IMR-90 (cell line): Measurements from ENCODE around the gene SYT11. TPM values are rescaled to one million over a fixed set of nuclear protein-coding genes. Genes with fewer than 3 reads are reported as not detected.
"Not testable (repeated sequence)": the region's sequence is repeated elsewhere in the genome, so short reads cannot be mapped to it uniquely, and the experiment has no call there.

Experiments
- ATAC-seq: fragments of 200-7000 bp; cut with Tn5 transposase; 2 replicates; pipeline ENCODE4 v1.9.1; 2020; ENCODE audit warnings: low read depth, mild to moderate bottlenecking, moderate library complexity
- BruUV-seq: library from RNA; stranded (reverse); fragments of 400-500 nt; replicated peaks from 2 replicates; lab custom pipeline; 2021; lab: Mats Ljungman, UMichigan
- CTCF ChIA-PET: fragments of 300-600 bp; formaldehyde crosslinking; extraction: SDS; loops from one replicate; lab custom pipeline; 2021; ENCODE audit warnings: antibody characterized with exemption; lab: Yijun Ruan, JAX
- POLR2A ChIA-PET: fragments of 300-600 bp; sonication (Branson Sonifier 250); formaldehyde crosslinking; loops from one replicate; lab custom pipeline; 2022; ENCODE audit warnings: antibody characterized with exemption; ENCODE audit not compliant: unreplicated experiment; lab: Charles Lee
- DNase-seq: peaks from one replicate; pipeline ENCODE4 v3.0.0; 2013
- H2AFZ ChIP-seq: replicated peaks from 2 replicates; pipeline ENCODE3; 2013; ENCODE audit warnings: low read length, mild to moderate bottlenecking; ENCODE audit not compliant: poor library complexity
- H2AK5ac ChIP-seq: 2 replicates; pipeline ENCODE4 v1.6.1; 2013; ENCODE audit warnings: low read depth, low read length, inconsistent platforms
- H2AK9ac ChIP-seq: replicated peaks from 2 replicates; pipeline ENCODE3; 2013; ENCODE audit warnings: mild to moderate bottlenecking, low read depth, low read length, moderate library complexity; ENCODE audit not compliant: poor library complexity
- H2BK120ac ChIP-seq: 2 replicates; pipeline ENCODE4 v1.6.1; 2013; ENCODE audit warnings: low read depth, low read length, inconsistent platforms
- H2BK15ac ChIP-seq: 3 replicates; pipeline ENCODE4 v1.6.1; 2013; ENCODE audit warnings: low read depth, low read length, inconsistent platforms
- H2BK20ac ChIP-seq: 2 replicates; pipeline ENCODE4 v1.6.1; 2013; ENCODE audit warnings: low read depth, mild to moderate bottlenecking, inconsistent platforms, low read length, moderate library complexity
- H2BK5ac ChIP-seq: 2 replicates; pipeline ENCODE4 v1.6.1; 2013; ENCODE audit warnings: mild to moderate bottlenecking, low read depth, low read length, inconsistent platforms; ENCODE audit not compliant: poor library complexity, severe bottlenecking
- H3K14ac ChIP-seq: replicated peaks from 2 replicates; pipeline ENCODE4 v1.6.1; 2013; ENCODE audit warnings: low read depth, low read length, inconsistent platforms
- H3K18ac ChIP-seq: 2 replicates; pipeline ENCODE4 v1.6.1; 2013; ENCODE audit warnings: low read depth, low read length, control low read depth
- H3K23ac ChIP-seq: 2 replicates; pipeline ENCODE4 v1.6.1; 2013; ENCODE audit warnings: low read depth, low read length, inconsistent platforms
- H3K27ac ChIP-seq: 2 replicates; pipeline ENCODE4 v1.5.1; 2013; ENCODE audit warnings: mild to moderate bottlenecking, control low read depth, low read length; ENCODE audit not compliant: insufficient read depth
- H3K27me3 ChIP-seq: 2 replicates; pipeline ENCODE4 v1.6.1; 2013; ENCODE audit warnings: low read length; ENCODE audit not compliant: control insufficient read depth, insufficient read depth
- H3K36me3 ChIP-seq: 2 replicates; pipeline ENCODE4 v1.6.1; 2013; ENCODE audit warnings: low read length, mixed read lengths; ENCODE audit not compliant: control insufficient read depth, insufficient read depth
- H3K4ac ChIP-seq: 2 replicates; pipeline ENCODE4 v1.6.1; 2013; ENCODE audit warnings: low read depth, low read length, inconsistent platforms
- H3K4me1 ChIP-seq: 2 replicates; pipeline ENCODE4 v1.6.1; 2013; ENCODE audit warnings: low read length, mixed read lengths; ENCODE audit not compliant: control insufficient read depth, insufficient read depth
- H3K4me2 ChIP-seq: 2 replicates; pipeline ENCODE4 v1.6.1; 2013; ENCODE audit warnings: low read depth, mild to moderate bottlenecking, control low read depth, low read length, moderate library complexity
- H3K4me3 ChIP-seq: 2 replicates; pipeline ENCODE4 v1.5.1; 2013; ENCODE audit warnings: low read depth, mild to moderate bottlenecking, control low read depth, low read length, moderate library complexity; ENCODE audit not compliant: insufficient read depth
- H3K56ac ChIP-seq: 2 replicates; pipeline ENCODE4 v1.6.1; 2013; ENCODE audit warnings: low read length, inconsistent platforms; ENCODE audit not compliant: insufficient read depth; ENCODE audit errors: extremely low read depth
- H3K79me1 ChIP-seq, 2 experiments: 2 replicates each; pipeline ENCODE4 v1.6.1; 2013; ENCODE audit warnings: low read length in 2 of 2, inconsistent platforms in 1 of 2, low read depth in 1 of 2
- H3K9ac ChIP-seq: 2 replicates; pipeline ENCODE4 v1.6.1; 2013; ENCODE audit warnings: low read depth, low read length, control low read depth
- H3K9me1 ChIP-seq: 2 replicates; pipeline ENCODE4 v1.6.1; 2013; ENCODE audit warnings: low read length, inconsistent platforms; ENCODE audit not compliant: insufficient read depth
- H3K9me3 ChIP-seq: 2 replicates; pipeline ENCODE4 v1.6.1; 2013; ENCODE audit warnings: low read length; ENCODE audit not compliant: control insufficient read depth, insufficient read depth
- H4K20me1 ChIP-seq: 2 replicates; pipeline ENCODE4 v1.6.1; 2013; ENCODE audit warnings: low read length, inconsistent platforms; ENCODE audit not compliant: insufficient read depth
- H4K5ac ChIP-seq: 2 replicates; pipeline ENCODE4 v1.6.1; 2013; ENCODE audit warnings: mild to moderate bottlenecking, low read depth, low read length, control low read depth
- H4K8ac ChIP-seq, 2 experiments: 2 replicates each; pipeline ENCODE4 v1.6.1; 2013; ENCODE audit warnings: low read depth in 2 of 2, low read length in 2 of 2, control low read depth in 1 of 2, inconsistent platforms in 1 of 2
- H4K91ac ChIP-seq: 2 replicates; pipeline ENCODE4 v1.6.1; 2013; ENCODE audit warnings: low read depth, low read length, inconsistent platforms; ENCODE audit not compliant: insufficient read depth
- BHLHE40 ChIP-seq: fragments of 150-350 bp; IDR thresholded peaks from 2 replicates; pipeline ENCODE4 v1.6.1; 2016; ENCODE audit warnings: mild to moderate bottlenecking, low read depth, low read length
- CEBPB ChIP-seq: IDR thresholded peaks from 2 replicates; pipeline ENCODE4 v1.6.1; 2012; ENCODE audit warnings: low read depth, low read length, improper control_type of control experiment
- FOS ChIP-seq: fragments of 150-350 bp; IDR thresholded peaks from 2 replicates; pipeline ENCODE4 v1.6.1; 2016; ENCODE audit warnings: low read depth, low read length
- MXI1 ChIP-seq: IDR thresholded peaks from 2 replicates; pipeline ENCODE4 v1.6.1; 2012; ENCODE audit warnings: low read depth, mild to moderate bottlenecking, low read length, moderate library complexity, borderline replicate concordance
- RFX5 ChIP-seq: IDR thresholded peaks from 2 replicates; pipeline ENCODE4 v1.8.0; 2012; ENCODE audit warnings: low read depth, mild to moderate bottlenecking, low read length, moderate library complexity
- USF2 ChIP-seq: fragments of 150-350 bp; IDR thresholded peaks from 2 replicates; pipeline ENCODE4 v1.6.1; 2017; ENCODE audit warnings: mild to moderate bottlenecking, antibody characterized with exemption, low read length, low read depth
- WGBS, 2 experiments: methylation state at CpG; one replicate each; pipeline versions ENCODE4 v1.1.5 to v1.1.7; 2013; ENCODE audit warnings: missing lambda C conversion rate in 2 of 2; ENCODE audit not compliant: insufficient read length in 1 of 2; ENCODE audit errors: extremely low coverage in 2 of 2; 5-methylcytosine and 5-hydroxymethylcytosine counted together
- dilution Hi-C: fragments of 300-500 bp; cut with HindIII; formaldehyde crosslinking; loops from one replicate; pipeline ENCODE4 v1.14.3; 2018; ENCODE audit warnings: low sequenced_read_pairs; ENCODE audit not compliant: unreplicated experiment
- in situ Hi-C: fragments of 300-500 bp; cut with MboI; formaldehyde crosslinking; loops from 3 replicates; pipeline ENCODE4 v1.14.3; 2019; ENCODE audit warnings: low sequenced_read_pairs, inconsistent platforms, mixed read lengths
- intact Hi-C: fragments of 100-400 bp; cut with micrococcal nuclease; formaldehyde crosslinking; loops from 2 replicates; pipeline ENCODE4 v1.10.0; 2022
- polyA plus RNA-seq, 3 experiments: library from polyadenylated mRNA; depleted of rRNA; stranded (reverse); fragments of >200 nt; gene quantifications; 2 replicates each; pipeline ENCODE4 v1.2.3, GENCODE V29; 2012; ENCODE audit warnings: low replicate concordance in 1 of 3
- total RNA-seq: library from RNA; depleted of rRNA; stranded (reverse); fragments of >200 nt; gene quantifications from 2 replicates; pipeline ENCODE4 v1.2.3, GENCODE V29; 2012

The SYT11 gene
- total and polyA plus RNA-seq, 2 of the 4 experiments (the other 2 are of a cell fraction) = 22.9 to 43.7 TPM

DNA sequence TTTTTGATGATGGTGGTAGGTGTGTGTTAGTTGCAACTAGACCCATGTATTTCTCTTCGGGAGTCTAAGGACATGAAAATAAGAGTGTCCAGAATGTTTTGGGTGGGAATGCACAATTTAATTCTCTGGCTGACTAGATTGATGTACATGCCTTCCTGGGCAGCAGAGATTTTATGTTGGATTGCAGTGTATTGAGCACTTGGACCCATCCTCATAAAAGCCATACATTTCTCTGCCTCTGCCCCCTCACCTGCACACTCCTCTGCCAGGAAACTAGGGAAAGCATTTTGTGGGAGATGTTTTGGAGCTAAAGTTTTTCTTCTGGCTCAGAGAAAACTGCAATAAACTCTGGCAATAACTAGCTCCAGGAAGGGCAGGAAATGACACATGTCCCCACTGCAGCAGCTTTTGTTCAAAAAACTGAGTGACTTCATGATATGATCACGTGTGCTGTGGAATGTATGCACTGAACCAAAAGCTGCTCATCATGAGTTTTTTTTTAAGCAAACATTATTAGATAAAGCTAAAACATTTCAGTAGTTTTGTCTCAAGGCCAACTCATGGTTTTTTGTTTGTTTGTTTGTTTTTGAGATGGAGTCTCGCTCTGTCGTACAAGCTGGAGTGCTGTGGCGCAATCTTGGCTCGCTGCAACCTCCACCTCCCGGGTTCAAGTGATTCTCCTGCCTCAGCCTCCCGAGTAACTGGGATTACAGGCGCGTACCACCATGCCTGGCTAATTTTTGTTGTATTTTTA is 34.2 kb downstream of the SYT11 start:
- POLR2A ChIA-PET = interaction anchor here (1.0 to 1.2 kb wide), 2 partner anchors 10 to 17 kb away, joined by 3 read pairs; no protein-coding TSS in a partner anchor
- intact Hi-C loops = no loop called here
- peak overlapping the region; percentile 90 for H3K14ac ChIP-seq

DNA sequence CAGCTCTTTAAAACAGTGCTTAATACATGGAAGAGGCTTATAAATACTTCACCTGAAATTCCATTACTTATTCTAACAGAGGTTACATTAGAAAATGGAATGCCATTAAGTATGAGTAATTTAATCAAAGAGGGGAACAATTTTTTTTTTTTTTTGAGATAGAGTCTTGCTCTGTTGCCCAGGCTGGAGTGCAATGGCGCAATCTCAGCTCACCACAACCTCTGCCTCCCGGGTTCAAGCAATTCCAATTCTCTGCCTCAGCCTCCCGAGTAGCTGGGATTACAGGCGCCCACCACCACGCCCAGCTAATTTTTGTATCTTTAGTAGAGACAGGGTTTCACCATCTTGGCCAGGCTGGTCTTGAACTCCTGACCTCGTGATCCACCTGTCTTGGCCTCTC is 36.2 kb downstream of the SYT11 start:
- in situ Hi-C loops, intact Hi-C loops, H3K9me3 ChIP-seq, H3K4me3 ChIP-seq, H2AK9ac ChIP-seq, H4K91ac ChIP-seq, BruUV-seq, H3K9me1 ChIP-seq, H3K23ac ChIP-seq, H2BK5ac ChIP-seq, H3K14ac ChIP-seq, H3K4me2 ChIP-seq, H4K8ac ChIP-seq, H3K4ac ChIP-seq, ATAC-seq, H2AK5ac ChIP-seq, H2BK15ac ChIP-seq, H2BK20ac ChIP-seq, H4K20me1 ChIP-seq, H3K18ac ChIP-seq, DNase-seq, H2AFZ ChIP-seq, H3K9ac ChIP-seq, dilution Hi-C loops, H4K5ac ChIP-seq, H3K56ac ChIP-seq, H3K27ac ChIP-seq, H3K27me3 ChIP-seq, H2BK120ac ChIP-seq: not testable (repeated sequence)
- ChIA-PET POLR2A (interaction anchor here (0.6 kb wide), 1 partner anchor 59 kb away, joined by 3 read pairs; no protein-coding TSS in a partner anchor), CTCF (interaction anchor here (1.1 to 2.2 kb wide), 2 partner anchors 8 to 20 kb away, joined by 7 to 8 read pairs; no protein-coding TSS in a partner anchor)
- H3K36me3 ChIP-seq = peaks cover 29% of the 10 kb centered on the region
- peaks cover 4 to 30% of the 10 kb centered on the region in 2 experiments for H3K79me1 ChIP-seq
- 100% methylated on average over 2 of the region's 6 CpGs; no CpG with 5 or more reads in 1 of the 2 experiments for WGBS, 2 experiments
- H3K4me1 ChIP-seq = peaks cover 14% of the 10 kb centered on the region

More for the DNA sequence above, 34.2 kb downstream of the SYT11 start:
- no TSS peak for BruUV-seq
- H4K91ac ChIP-seq = peak overlapping the region; percentile 95
- H2AK9ac ChIP-seq = peak overlapping the region; percentile 79
- no peak overlapping the region for H3K4me3 ChIP-seq
- H3K9me3 ChIP-seq = no peaks in the 10 kb centered on the region
- H3K36me3 ChIP-seq = peaks cover 14% of the 10 kb centered on the region
- peak overlapping the region; percentile 100 for H3K4ac ChIP-seq
- 75% methylated on average over 8 of the region's 10 CpGs; no CpG with 5 or more reads in 1 of the 2 experiments for WGBS, 2 experiments
- peaks cover 0 to 20% of the 10 kb centered on the region in 2 experiments; a peak in 2 of 4 replicates for H3K79me1 ChIP-seq
- peaks cover 19% of the 10 kb centered on the region for H3K4me1 ChIP-seq
- H3K9ac ChIP-seq = peak overlapping the region; percentile 58
- H2BK5ac ChIP-seq = peak overlapping the region; percentile 98
- peak overlapping the region; percentile 78 for H3K18ac ChIP-seq
- CTCF ChIA-PET = interaction anchor here (0.6 to 2.2 kb wide), 4 partner anchors 10 to 33 kb away, joined by 3 to 8 read pairs (median 4); no protein-coding TSS in a partner anchor
- H2AFZ ChIP-seq = no peak overlapping the region
- H3K4me2 ChIP-seq = peak overlapping the region; percentile 64
- peak overlapping the region; percentile 95 for H3K27ac ChIP-seq
- H4K8ac ChIP-seq = peak overlapping the region; percentile 78 to 99
- H2AK5ac ChIP-seq = peak overlapping the region; percentile 93
- TF ChIP-seq FOS (0 out of 2 replicates have a peak, but pooled peaks have one; percentile 9), MXI1 (no peak), CEBPB (peak; percentile 51), USF2 (peak; percentile 97), RFX5 (no peak), BHLHE40 (peak; percentile 56; the same call in 1 of the 2 replicates)
- peaks cover 6% of the 10 kb centered on the region for H3K9me1 ChIP-seq
- H3K23ac ChIP-seq = peak overlapping the region; percentile 94
- in situ Hi-C loops = no loop called here
- H3K56ac ChIP-seq = peak overlapping the region; percentile 91
- peak; percentile 45 for ATAC-seq
- dilution Hi-C loops = no loop called here
- H2BK20ac ChIP-seq = peak overlapping the region; percentile 86
- no peaks in the 10 kb centered on the region; the same call in 1 of the 2 replicates for H4K20me1 ChIP-seq
- peak; percentile 91 for DNase-seq
- H3K27me3 ChIP-seq = no peaks in the 10 kb centered on the region
- H2BK15ac ChIP-seq = peak overlapping the region; percentile 92
- H4K5ac ChIP-seq = peak overlapping the region; percentile 76; the same call in 1 of the 2 replicates
- H2BK120ac ChIP-seq = peak overlapping the region; percentile 91
